ENCODE data around the gene NUP107. TPM values are rescaled to one million over a fixed set of nuclear protein-coding genes. Genes with fewer than 3 reads are reported as not detected.

The NUP107 gene
- 39.6 and 55.5 TPM in 2 replicates for total RNA-seq

GRCh38 chr12:68686595-68687521, at the start of gene NUP107:
NUP107 (plus strand) TSS chr12:68686978; CDS start chr12:68687066, 88 bp downstream.

GRCh38 chr12:68745904-68746571, 59.3 kb downstream of the NUP107 start, which contains the start of gene SLC35E3:
SLC35E3 (plus strand) TSS chr12:68746176; CDS start chr12:68746378, 202 bp downstream.

Other genes starting within 250 kb of the NUP107 start
- gene RAP1B, start 76.1 kb upstream of the NUP107 start, total RNA-seq, result 318 and 359 TPM in 2 replicates
- 2.4 and 3.2 TPM in 2 replicates for gene SLC35E3, start 59.2 kb downstream of the NUP107 start, total RNA-seq
- gene MDM2, start 121.2 kb downstream of the NUP107 start, total RNA-seq, result 196 and 219 TPM in 2 replicates
- gene CPM, start 246.2 kb downstream of the NUP107 start, total RNA-seq, result 4.3 and 5.0 TPM in 2 replicates

All from mammary microvascular endothelial cell (primary cell).